ENCODE measurements around the gene ARL15.

DNA sequence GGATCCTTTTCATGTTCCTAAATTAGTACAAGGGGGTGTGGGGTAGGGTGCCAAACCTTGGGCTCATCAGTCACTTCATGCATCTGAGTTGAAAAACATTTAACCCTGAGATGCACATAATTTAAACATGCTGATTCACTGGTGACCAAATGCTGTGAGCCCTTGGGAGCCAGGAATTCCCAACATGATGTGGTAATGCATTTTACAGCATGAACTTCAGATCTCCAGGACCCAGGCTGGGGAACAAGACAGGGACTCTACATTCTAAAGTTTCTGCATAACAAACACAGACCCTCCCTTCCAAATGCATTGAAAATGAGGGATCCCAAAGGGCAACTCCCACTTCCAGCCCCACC is 427.7 kb downstream of the ARL15 start:
- TF ChIP-seq POLR2AphosphoS5 (IDR thresholded peaks at IDR 0.05; ENCODE audit: insufficient read depth in 1 of 2, low read depth in 1 of 2) = no peak
- TF ChIP-seq, protein P1, sequence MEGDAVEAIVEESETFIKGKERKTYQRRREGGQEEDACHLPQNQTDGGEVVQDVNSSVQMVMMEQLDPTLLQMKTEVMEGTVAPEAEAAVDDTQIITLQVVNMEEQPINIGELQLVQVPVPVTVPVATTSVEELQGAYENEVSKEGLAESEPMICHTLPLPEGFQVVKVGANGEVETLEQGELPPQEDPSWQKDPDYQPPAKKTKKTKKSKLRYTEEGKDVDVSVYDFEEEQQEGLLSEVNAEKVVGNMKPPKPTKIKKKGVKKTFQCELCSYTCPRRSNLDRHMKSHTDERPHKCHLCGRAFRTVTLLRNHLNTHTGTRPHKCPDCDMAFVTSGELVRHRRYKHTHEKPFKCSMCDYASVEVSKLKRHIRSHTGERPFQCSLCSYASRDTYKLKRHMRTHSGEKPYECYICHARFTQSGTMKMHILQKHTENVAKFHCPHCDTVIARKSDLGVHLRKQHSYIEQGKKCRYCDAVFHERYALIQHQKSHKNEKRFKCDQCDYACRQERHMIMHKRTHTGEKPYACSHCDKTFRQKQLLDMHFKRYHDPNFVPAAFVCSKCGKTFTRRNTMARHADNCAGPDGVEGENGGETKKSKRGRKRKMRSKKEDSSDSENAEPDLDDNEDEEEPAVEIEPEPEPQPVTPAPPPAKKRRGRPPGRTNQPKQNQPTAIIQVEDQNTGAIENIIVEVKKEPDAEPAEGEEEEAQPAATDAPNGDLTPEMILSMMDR (IDR thresholded peaks at IDR 0.05) = no peak

Data from vagina (tissue), 2 donors.